Chondrocyte (in vitro differentiated cells): Measurements from ENCODE around the gene PDLIM5. TPM values are rescaled to one million over a fixed set of nuclear protein-coding genes. Genes with fewer than 3 reads are reported as not detected.

ENCODE experiments used
- DNase-seq: peaks from one replicate; pipeline ENCODE4 v3.0.0; 2021; ENCODE audit warnings: mixed read lengths, low spot score
- H3K27ac Mint-ChIP-seq: one replicate; pipeline ENCODE4 v1.8.0; 2021; ENCODE audit warnings: mild to moderate bottlenecking, moderate library complexity, mixed read lengths; ENCODE audit not compliant: unreplicated experiment
- H3K27me3 Mint-ChIP-seq: 2 replicates; pipeline ENCODE4 v1.8.0; 2021; ENCODE audit warnings: low read depth, mixed read lengths
- H3K36me3 Mint-ChIP-seq: 2 replicates; pipeline ENCODE4 v1.8.0; 2021; ENCODE audit warnings: low read depth, mixed read lengths
- H3K4me1 Mint-ChIP-seq: 2 replicates; pipeline ENCODE4 v1.8.0; 2021; ENCODE audit warnings: low read depth, mild to moderate bottlenecking, mixed read lengths
- H3K4me3 Mint-ChIP-seq: one replicate; pipeline ENCODE4 v1.8.0; 2021; ENCODE audit warnings: mild to moderate bottlenecking, moderate library complexity, mixed read lengths; ENCODE audit not compliant: unreplicated experiment
- H3K9me3 Mint-ChIP-seq: 2 replicates; pipeline ENCODE4 v1.8.0; 2021; ENCODE audit warnings: low read depth, mixed read lengths
- CTCF ChIP-seq: fragments of 200-600 bp; sonication (generic); IDR thresholded peaks from 2 replicates; pipeline ENCODE4 v1.5.0; 2021; ENCODE audit warnings: antibody characterized with exemption, mild to moderate bottlenecking, moderate library complexity
- total RNA-seq: library from RNA; stranded (reverse); gene quantifications from 3 replicates; pipeline ENCODE4 v1.2.1, GENCODE V29; 2021

The PDLIM5 gene
- total RNA-seq, 1 donor from 2014 or later: 329 TPM

- no peak for TF ChIP-seq CTCF
- Mint-ChIP-seq H3K27ac (no peak overlapping the region), H3K9me3 (no peaks in the 10 kb centered on the region), H3K36me3 (peaks cover 12% of the 10 kb centered on the region), H3K4me3 (no peak overlapping the region), H3K4me1 (peaks cover 54% of the 10 kb centered on the region), H3K27me3 (no peaks in the 10 kb centered on the region)
- no peak for DNase-seq
Observed at GRCh38 chr4:94544811-94545210, 93.1 kb downstream of the PDLIM5 start.

- no peak for DNase-seq
- H3K27ac Mint-ChIP-seq: peak overlapping the region; percentile 67
- H3K36me3 Mint-ChIP-seq: peaks cover 12% of the 10 kb centered on the region
Observed at GRCh38 chr4:94545296-94545695, 93.6 kb downstream of the PDLIM5 start.

GRCh38 chr4:94546949-94547348, 95.2 kb downstream of the PDLIM5 start:
- DNase-seq: no peak
- no peak for TF ChIP-seq CTCF
- H3K9me3 Mint-ChIP-seq: no peaks in the 10 kb centered on the region
- H3K4me1 Mint-ChIP-seq: peaks cover 59% of the 10 kb centered on the region
- no peaks in the 10 kb centered on the region for H3K27me3 Mint-ChIP-seq
- H3K4me3 Mint-ChIP-seq: no peak overlapping the region
- peaks cover 5% of the 10 kb centered on the region for H3K36me3 Mint-ChIP-seq
- H3K27ac Mint-ChIP-seq: peak overlapping the region; percentile 30

More at GRCh38 chr4:94545296-94545695, 93.6 kb downstream of the PDLIM5 start:
- no peak for TF ChIP-seq CTCF
- Mint-ChIP-seq H3K4me3 (peak overlapping the region; percentile 1), H3K27me3 (no peaks in the 10 kb centered on the region), H3K4me1 (peaks cover 54% of the 10 kb centered on the region), H3K9me3 (no peaks in the 10 kb centered on the region)

- no peak for TF ChIP-seq CTCF
- Mint-ChIP-seq H3K27ac (peak overlapping the region; percentile 88), H3K27me3 (no peaks in the 10 kb centered on the region), H3K36me3 (peaks cover 5% of the 10 kb centered on the region), H3K9me3 (no peaks in the 10 kb centered on the region), H3K4me1 (peaks cover 73% of the 10 kb centered on the region), H3K4me3 (peak overlapping the region; percentile 1)
- DNase-seq: no peak
Observed at GRCh38 chr4:94548571-94548970, 96.8 kb downstream of the PDLIM5 start.

- Mint-ChIP-seq H3K4me1 (peaks cover 68% of the 10 kb centered on the region), H3K36me3 (peaks cover 5% of the 10 kb centered on the region), H3K27ac (no peak overlapping the region)
Observed at GRCh38 chr4:94550352-94550751, 98.6 kb downstream of the PDLIM5 start.

More at GRCh38 chr4:94550352-94550751, 98.6 kb downstream of the PDLIM5 start:
- DNase-seq: no peak
- H3K9me3 Mint-ChIP-seq: no peaks in the 10 kb centered on the region
- no peak for TF ChIP-seq CTCF
- no peaks in the 10 kb centered on the region for H3K27me3 Mint-ChIP-seq
- H3K4me3 Mint-ChIP-seq: no peak overlapping the region
